SK-N-SH (cell line): Measurements from ENCODE around the gene ADK. TPM values are rescaled to one million over a fixed set of nuclear protein-coding genes. Genes with fewer than 3 reads are reported as not detected.

Source experiments
- CTCF ChIA-PET: fragments of 300-600, 350-600 bp; formaldehyde crosslinking; extraction: SDS; loops from one replicate; lab custom pipeline; 2021; lab: Yijun Ruan, JAX
- POLR2A ChIA-PET: fragments of 350-600 bp; sonication (Branson Sonifier 250); formaldehyde crosslinking; extraction: SDS; loops from one replicate; lab custom pipeline; 2020; ENCODE audit warnings: antibody characterized with exemption, inconsistent platforms; lab: Yijun Ruan, JAX
- DNase-seq: peaks from one replicate; pipeline ENCODE4 v3.0.0; 2012
- H2AFZ ChIP-seq: fragments of 200-600 bp; sonication (generic); 2 replicates; pipeline ENCODE4 v1.8.1; 2016; ENCODE audit warnings: antibody characterized with exemption, mild to moderate bottlenecking, low read depth
- H3F3A ChIP-seq: fragments of 200-600 bp; sonication (generic); replicated peaks from 2 replicates; pipeline ENCODE3; 2016; ENCODE audit warnings: antibody characterized with exemption, mild to moderate bottlenecking; ENCODE audit not compliant: insufficient read depth
- H3K27ac ChIP-seq, 2 experiments: fragments of 200-500 bp in 1 of 2; fragments of 200-600 bp in 1 of 2; sonication (Bioruptor generic) in 1 of 2; sonication (generic), shearing (Covaris generic) in 1 of 2; 2 replicates each; pipeline versions ENCODE4 v1.5.1 to v1.6.1; 2014 to 2016; ENCODE audit warnings: low read depth in 2 of 2, inconsistent platforms in 1 of 2, low read length in 1 of 2, mild to moderate bottlenecking in 1 of 2, mixed read lengths in 1 of 2
- H3K27me3 ChIP-seq: fragments of 200-600 bp; sonication (generic), shearing (Covaris generic); 2 replicates; pipeline ENCODE4 v1.6.1; 2016; ENCODE audit warnings: mixed run types; ENCODE audit not compliant: insufficient read depth
- H3K36me3 ChIP-seq, 2 experiments: fragments of 200-500 bp in 1 of 2; fragments of 200-600 bp in 1 of 2; sonication (Bioruptor generic) in 1 of 2; sonication (generic) in 1 of 2; replicated peaks in 1 of 2; 2 replicates each; pipeline versions ENCODE3 to v1.5.1; 2014 to 2016; ENCODE audit warnings: low read length in 1 of 2, mild to moderate bottlenecking in 1 of 2; ENCODE audit not compliant: insufficient read depth in 2 of 2, control insufficient read depth in 1 of 2
- H3K4me1 ChIP-seq, 2 experiments: fragments of 200-500 bp in 1 of 2; fragments of 200-600 bp in 1 of 2; sonication (Bioruptor generic) in 1 of 2; sonication (generic), shearing (Covaris generic) in 1 of 2; 2 replicates each; pipeline versions ENCODE4 v1.5.1 to v1.6.1; 2014 to 2016; ENCODE audit warnings: low read depth in 1 of 2, low read length in 1 of 2, mixed run types in 1 of 2; ENCODE audit not compliant: insufficient read depth in 2 of 2, control insufficient read depth in 1 of 2
- H3K4me2 ChIP-seq: fragments of 200-600 bp; sonication (generic), shearing (Covaris generic); 2 replicates; pipeline ENCODE4 v1.6.1; 2017; ENCODE audit warnings: mixed run types
- H3K4me3 ChIP-seq, 2 experiments: fragments of 200-500 bp in 1 of 2; fragments of 200-600 bp in 1 of 2; sonication (Bioruptor generic) in 1 of 2; sonication (generic), shearing (Covaris generic) in 1 of 2; 2 replicates each; pipeline versions ENCODE4 v1.5.1 to v1.8.1; 2014 to 2016; ENCODE audit warnings: low read depth in 2 of 2, inconsistent platforms in 1 of 2, low read length in 1 of 2, mild to moderate bottlenecking in 1 of 2, mixed read lengths in 1 of 2, moderate library complexity in 1 of 2
- H3K79me2 ChIP-seq: fragments of 200-600 bp; sonication (generic); 2 replicates; pipeline ENCODE4 v1.8.1; 2017; ENCODE audit warnings: mild to moderate bottlenecking; ENCODE audit not compliant: insufficient read depth
- H3K9ac ChIP-seq: fragments of 200-600 bp; sonication (generic); 2 replicates; pipeline ENCODE4 v1.6.1; 2017; ENCODE audit warnings: mixed run types
- H3K9me2 ChIP-seq: fragments of 200-600 bp; sonication (generic); 2 replicates; pipeline ENCODE4 v1.6.1; 2017; ENCODE audit warnings: mixed run types
- H3K9me3 ChIP-seq: fragments of 200-600 bp; sonication (generic); 2 replicates; pipeline ENCODE4 v1.6.1; 2017; ENCODE audit warnings: mixed run types, mild to moderate bottlenecking, moderate library complexity
- H4K20me1 ChIP-seq: fragments of 200-600 bp; sonication (generic); 2 replicates; pipeline ENCODE4 v1.6.1; 2017; ENCODE audit warnings: mild to moderate bottlenecking, mixed run types; ENCODE audit not compliant: insufficient read depth
- EZH2phosphoT487 ChIP-seq: fragments of 200-600 bp; sonication (generic); IDR thresholded peaks from 2 replicates; pipeline ENCODE4 v1.6.1; 2017; ENCODE audit warnings: low read depth, mixed run types, mild to moderate bottlenecking, antibody characterized with exemption, moderate library complexity, borderline replicate concordance
- GATA2 ChIP-seq: sonication (generic); formaldehyde crosslinking; IDR thresholded peaks from 2 replicates; pipeline ENCODE4 v1.5.0; 2020; ENCODE audit warnings: mild to moderate bottlenecking, missing genetic modification reagents
- NFIC ChIP-seq: IDR thresholded peaks from 2 replicates; pipeline ENCODE4 v1.4.0; 2012; ENCODE audit warnings: borderline replicate concordance
- POLR2AphosphoS5 ChIP-seq: IDR thresholded peaks from 2 replicates; pipeline ENCODE4 v1.6.1; 2012; ENCODE audit warnings: low read depth, low read length
- RCOR1 ChIP-seq: fragments of 150-350 bp; IDR thresholded peaks from 2 replicates; pipeline ENCODE4 v1.6.1; 2017; ENCODE audit warnings: antibody characterized with exemption, low read length
- TAF1 ChIP-seq: IDR thresholded peaks from 2 replicates; pipeline ENCODE4 v1.6.1; 2012; ENCODE audit warnings: low read depth, mild to moderate bottlenecking, low read length, moderate library complexity, borderline replicate concordance
- TCF12 ChIP-seq: IDR thresholded peaks from 2 replicates; pipeline ENCODE4 v1.4.0; 2012
- TEAD4 ChIP-seq: IDR thresholded peaks from 2 replicates; pipeline ENCODE4 v1.4.0; 2012; ENCODE audit warnings: mild to moderate bottlenecking, borderline replicate concordance; ENCODE audit not compliant: insufficient read depth
- WGBS: methylation state at CpG from one replicate; pipeline ENCODE4 v1.1.6; 2017; ENCODE audit warnings: low lambda C conversion rate; 5-methylcytosine and 5-hydroxymethylcytosine counted together
- polyA plus RNA-seq, 3 experiments: library from polyadenylated mRNA; depleted of rRNA; stranded (reverse); fragments of >200 nt; gene quantifications; 2 replicates each; pipeline ENCODE4 v1.2.3, GENCODE V29; 2012
- TF ChIP-seq, protein P1 (sequence below): fragments of 150-350 bp; IDR thresholded peaks from 2 replicates; pipeline ENCODE4 v1.6.1; 2016; ENCODE audit warnings: mild to moderate bottlenecking, low read depth, low read length
- TF ChIP-seq, protein P2 (sequence below): IDR thresholded peaks from 2 replicates; pipeline ENCODE4; 2012

The ADK gene
- polyA plus RNA-seq, 1 of the 3 experiments (the other 2 are of a cell fraction): 25.1 TPM

DNA sequence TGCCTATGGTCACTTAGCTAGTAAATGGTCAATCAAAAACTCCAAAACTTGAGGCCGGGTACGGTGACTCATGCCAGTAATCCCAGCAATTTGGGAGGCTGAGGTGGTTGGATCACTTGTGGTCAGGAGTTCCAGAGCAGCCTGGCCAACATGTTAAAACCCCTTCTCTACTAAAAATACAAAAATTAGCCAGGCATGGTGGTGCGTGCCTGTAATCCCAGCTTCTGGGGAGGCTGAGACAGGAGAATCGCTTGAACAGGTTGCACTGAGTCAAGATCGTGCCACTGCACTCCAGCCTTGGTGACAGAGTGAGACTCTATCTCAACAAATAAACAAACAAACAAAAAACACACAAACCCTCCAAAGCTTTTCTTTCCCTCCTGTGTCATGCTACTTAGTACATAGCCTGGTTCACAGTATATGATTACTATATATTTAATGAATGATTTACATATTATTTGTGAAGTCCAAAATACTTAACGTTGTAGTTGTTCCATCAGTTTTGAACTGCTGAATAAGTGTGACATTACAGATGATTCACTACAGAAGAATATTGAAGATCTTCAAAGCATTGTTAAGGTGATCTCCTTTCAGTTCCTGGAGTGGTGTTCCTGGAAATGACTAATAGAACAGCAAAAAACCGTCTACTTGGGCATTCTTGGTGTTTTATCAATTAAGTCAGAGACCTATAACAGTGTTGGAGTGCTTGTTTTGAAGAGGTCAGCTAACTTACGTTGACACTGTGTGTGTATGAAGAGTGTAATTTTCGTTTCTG is 72.9 kb downstream of the ADK start (continued):
- TF ChIP-seq EZH2phosphoT487: no peak
- TF ChIP-seq NFIC: no peak
- TF ChIP-seq RCOR1: no peak
- TF ChIP-seq, protein P1, sequence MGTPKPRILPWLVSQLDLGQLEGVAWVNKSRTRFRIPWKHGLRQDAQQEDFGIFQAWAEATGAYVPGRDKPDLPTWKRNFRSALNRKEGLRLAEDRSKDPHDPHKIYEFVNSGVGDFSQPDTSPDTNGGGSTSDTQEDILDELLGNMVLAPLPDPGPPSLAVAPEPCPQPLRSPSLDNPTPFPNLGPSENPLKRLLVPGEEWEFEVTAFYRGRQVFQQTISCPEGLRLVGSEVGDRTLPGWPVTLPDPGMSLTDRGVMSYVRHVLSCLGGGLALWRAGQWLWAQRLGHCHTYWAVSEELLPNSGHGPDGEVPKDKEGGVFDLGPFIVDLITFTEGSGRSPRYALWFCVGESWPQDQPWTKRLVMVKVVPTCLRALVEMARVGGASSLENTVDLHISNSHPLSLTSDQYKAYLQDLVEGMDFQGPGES: no peak

DNA sequence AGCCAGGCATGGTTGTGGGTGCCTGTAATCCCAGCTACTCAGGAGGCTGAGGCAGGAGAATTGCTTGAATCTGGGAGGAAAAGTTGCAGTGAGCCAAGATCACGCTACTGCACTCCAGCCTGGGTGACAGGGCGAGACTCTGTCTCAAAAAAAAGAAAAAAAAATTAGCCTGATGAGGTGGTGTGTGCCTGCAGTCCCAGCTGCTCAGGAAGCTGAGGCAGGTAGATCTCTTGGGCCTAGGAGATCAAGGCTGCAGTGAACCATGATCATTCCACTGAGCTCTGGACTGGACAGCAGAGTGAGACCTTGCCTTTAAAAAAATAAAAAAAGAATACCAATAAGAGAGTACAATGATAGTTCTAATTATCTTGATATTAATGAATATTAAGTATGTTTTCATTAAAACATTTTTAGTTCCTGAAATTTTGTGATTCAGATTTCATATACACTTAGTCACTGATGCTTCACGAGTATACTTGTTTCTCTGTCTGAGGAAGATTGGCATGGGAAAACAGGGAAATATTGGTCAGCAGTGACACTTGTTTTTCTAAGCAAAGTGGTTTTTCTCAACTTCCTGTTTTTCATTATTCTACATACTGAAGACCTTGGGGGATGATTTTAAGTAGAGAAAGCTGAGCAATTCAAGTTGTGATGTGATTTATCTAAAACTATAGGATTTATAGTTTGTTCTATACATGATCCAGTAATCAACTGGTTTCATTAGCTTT is 76.8 kb downstream of the ADK start:
- Histone ChIP-seq H3K79me2 (peaks cover 73% of the 10 kb centered on the region), H3F3A (peaks cover 38% of the 10 kb centered on the region), H3K27me3 (no peaks in the 10 kb centered on the region), H3K9me2 (no peaks in the 10 kb centered on the region), H4K20me1 (no peaks in the 10 kb centered on the region), H3K4me1 (peaks cover 0 to 14% of the 10 kb centered on the region in 2 experiments; a peak in 2 of 4 replicates), H3K36me3 (peaks cover 0 to 12% of the 10 kb centered on the region in 2 experiments), H3K9me3 (no peaks in the 10 kb centered on the region), H3K4me3 (no peak overlapping the region), H3K4me2 (peak overlapping the region; percentile 6; the same call in 1 of the 2 replicates), H2AFZ (no peak overlapping the region), H3K9ac (peak overlapping the region; percentile 34; the same call in 1 of the 2 replicates), H3K27ac (peak overlapping the region in 1 of 2 experiments; percentile 92; a peak in 2 of 4 replicates)
- no peak for DNase-seq
- ChIA-PET CTCF (interaction anchor here (1.1 to 3.0 kb wide), 3 partner anchors 16 to 77 kb away, joined by 4 to 10 read pairs (median 4); partner anchors contain the start of genes ADK and AP3M1), POLR2A (no interaction called here)
- TF ChIP-seq TEAD4 (no peak), POLR2AphosphoS5 (no peak), TAF1 (no peak), TCF12 (no peak), EZH2phosphoT487 (no peak), GATA2 (CRISPR knock-in tag) (no peak)
- TF ChIP-seq, protein P2, sequence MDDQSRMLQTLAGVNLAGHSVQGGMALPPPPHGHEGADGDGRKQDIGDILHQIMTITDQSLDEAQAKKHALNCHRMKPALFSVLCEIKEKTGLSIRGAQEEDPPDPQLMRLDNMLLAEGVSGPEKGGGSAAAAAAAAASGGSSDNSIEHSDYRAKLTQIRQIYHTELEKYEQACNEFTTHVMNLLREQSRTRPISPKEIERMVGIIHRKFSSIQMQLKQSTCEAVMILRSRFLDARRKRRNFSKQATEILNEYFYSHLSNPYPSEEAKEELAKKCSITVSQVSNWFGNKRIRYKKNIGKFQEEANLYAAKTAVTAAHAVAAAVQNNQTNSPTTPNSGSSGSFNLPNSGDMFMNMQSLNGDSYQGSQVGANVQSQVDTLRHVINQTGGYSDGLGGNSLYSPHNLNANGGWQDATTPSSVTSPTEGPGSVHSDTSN: peak; percentile 61
- TF ChIP-seq, protein P1: no peak
- 67% methylated on average over 3 of the region's 3 CpGs for WGBS
